Ovary (tissue), 3 donors: ENCODE results near the gene PHKG1.

ENCODE experiments used
- CTCF ChIP-seq, 3 donors: fragments of 450-650 bp in 2 of 3; fragments of 200-600 bp in 1 of 3; IDR thresholded peaks; one replicate each; pipeline versions ENCODE4 v1.5.1 to v1.8.0; 2016 to 2022; ENCODE audit warnings: antibody characterized with exemption in 3 of 3, mild to moderate bottlenecking in 1 of 3
- EP300 ChIP-seq: sonication (generic); formaldehyde crosslinking; IDR thresholded peaks from one replicate; pipeline ENCODE4 v1.6.1; 2017; ENCODE audit warnings: antibody characterized with exemption
- POLR2A ChIP-seq: fragments of 450-650 bp; IDR thresholded peaks from one replicate; pipeline ENCODE4 v1.6.1; 2017; ENCODE audit warnings: antibody characterized with exemption, mild to moderate bottlenecking, moderate library complexity
- donor health status: DM: no; HTN: no; CAD: no.

DNA sequence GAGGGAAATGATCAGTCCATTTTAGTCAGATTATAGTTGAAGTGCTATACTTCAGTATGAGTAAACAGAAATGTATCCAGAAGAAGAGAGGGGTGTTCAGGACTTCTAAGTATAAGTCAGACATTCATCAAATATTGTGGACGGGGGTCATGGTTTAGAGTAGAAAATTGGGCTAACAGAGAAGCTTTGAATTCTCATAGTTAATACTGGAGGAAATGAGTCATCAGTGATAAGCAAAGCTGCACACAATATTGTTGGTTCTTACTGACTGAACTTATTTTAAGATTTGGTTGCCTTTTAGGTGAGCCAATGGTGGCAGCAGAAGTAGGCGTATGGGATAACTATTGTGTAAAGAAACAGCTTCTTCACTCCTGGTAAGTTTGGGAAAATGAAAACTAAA, 30.4 kb downstream of the PHKG1 start:
- TF ChIP-seq CTCF (IDR thresholded peaks at IDR 0.05) (no peak), POLR2A (no peak), EP300 (no peak)
